Measurements from ENCODE around the gene SPNS3. TPM values are rescaled to one million over a fixed set of nuclear protein-coding genes. Genes with fewer than 3 reads are reported as not detected.

The SPNS3 gene
- polyA plus RNA-seq, 2 of the 4 experiments (the other 2 are of a cell fraction), result not detected

- no peak overlapping the region for H3K4me3 ChIP-seq
- FAIRE-seq (no peak), DNase-seq (ENCODE audit: low read depth in 1 of 2, low spot score in 1 of 2) (no peak), ATAC-seq (no peak)
- 91% methylated on average over 15 of the region's 15 CpGs for WGBS (ENCODE audit: missing lambda C conversion rate)
- peaks cover 22% of the 10 kb centered on the region for H3K4me1 ChIP-seq
- H3K9me3 ChIP-seq, result no peaks in the 10 kb centered on the region
- no peak overlapping the region for H3K27ac ChIP-seq
- POLR2A ChIA-PET, result no interaction called here
- no peak overlapping the region for H3K4me2 ChIP-seq
- CTCF ChIA-PET, result interaction anchor here (0.6 to 1.6 kb wide), 4 partner anchors 25 to 234 kb away, joined by 3 read pairs; no protein-coding TSS in a partner anchor
- TF ChIP-seq EHMT2 (IDR thresholded peaks at IDR 0.05; ENCODE audit: low read depth) (no peak), BHLHE40 (IDR thresholded peaks at IDR 0.05; ENCODE audit: low read depth, low read length) (no peak), ZNF302 (CRISPR knock-in tag; IDR thresholded peaks at IDR 0.05) (no peak), ZSCAN20 (CRISPR knock-in tag; IDR thresholded peaks at IDR 0.05) (no peak), HOXB5 (CRISPR knock-in tag; IDR thresholded peaks at IDR 0.05) (no peak), CTCF (IDR thresholded peaks at IDR 0.05) (no peak), ESRRA (IDR thresholded peaks at IDR 0.05; ENCODE audit: borderline replicate concordance, low read length) (no peak), HES2 (IDR thresholded peaks at IDR 0.05) (no peak)
Observed at GRCh38 chr17:4488989-4489595, 55.4 kb downstream of the SPNS3 start.

GRCh38 chr17:4490109-4490591 is 56.4 kb downstream of the SPNS3 start:
- H3K4me2 ChIP-seq, result no peak overlapping the region
- TF ChIP-seq EHMT2 (IDR thresholded peaks at IDR 0.05; ENCODE audit: low read depth) (no peak), HEYL (CRISPR knock-in tag; IDR thresholded peaks at IDR 0.05) (no peak), RAD21 (conservative IDR thresholded peaks at IDR 0.05 in 1 of 2, IDR thresholded peaks at IDR 0.05 in 1 of 2) (no peak), SREBF2 (IDR thresholded peaks at IDR 0.05) (no peak), GATA3 (IDR thresholded peaks at IDR 0.05; ENCODE audit: borderline replicate concordance) (no peak), RCOR1 (IDR thresholded peaks at IDR 0.05; ENCODE audit: low read depth, low read length) (no peak), HOXB5 (CRISPR knock-in tag; IDR thresholded peaks at IDR 0.05) (no peak), MAFK (IDR thresholded peaks at IDR 0.05; ENCODE audit: partially characterized antibody) (no peak), RARB (CRISPR knock-in tag; IDR thresholded peaks at IDR 0.05) (no peak), HDAC2 (IDR thresholded peaks at IDR 0.05) (no peak), ZC3H11A (IDR thresholded peaks at IDR 0.05) (no peak), FOSL2 (IDR thresholded peaks at IDR 0.05) (no peak), FOSL2 (CRISPR knock-in tag; IDR thresholded peaks at IDR 0.05) (no peak), ZFP36 (IDR thresholded peaks at IDR 0.05; ENCODE audit: borderline replicate concordance, partially characterized antibody) (no peak), CTCF (IDR thresholded peaks at IDR 0.05) (no peak), BCL3 (IDR thresholded peaks at IDR 0.05) (no peak), REST (IDR thresholded peaks at IDR 0.05) (no peak)
- peak in 1 of 2 experiments; percentile 31 for DNase-seq (ENCODE audit: low read depth in 1 of 2, low spot score in 1 of 2)
- no peak for ATAC-seq
- peaks cover 22% of the 10 kb centered on the region for H3K4me1 ChIP-seq
- no peak for FAIRE-seq
- POLR2A ChIA-PET, result no interaction called here
- H3K9me3 ChIP-seq, result no peaks in the 10 kb centered on the region
- WGBS (ENCODE audit: missing lambda C conversion rate), result 40% methylated on average over 9 of the region's 9 CpGs
- H3K4me3 ChIP-seq, result no peak overlapping the region
- CTCF ChIA-PET, result interaction anchor here (0.8 to 1.6 kb wide), 4 partner anchors 11 to 70 kb away, joined by 3 to 6 read pairs (median 4); no protein-coding TSS in a partner anchor
- no peak overlapping the region for H3K27ac ChIP-seq

Measured in A549 (cell line).